H9 (cell line): Measurements from ENCODE around the gene SMTNL2. TPM values are rescaled to one million over a fixed set of nuclear protein-coding genes. Genes with fewer than 3 reads are reported as not detected.
A peak's percentile ranks its signal among the peaks of the same experiment; 100 is the strongest.

Experiments used
- DNase-seq: peaks from one replicate; pipeline ENCODE4 v3.0.0-alpha.2; 2017
- H2AFZ ChIP-seq: one replicate; pipeline ENCODE4 v1.6.1; 2013; ENCODE audit warnings: mild to moderate bottlenecking, low read length, control low read depth, moderate library complexity
- H2AK5ac ChIP-seq: 2 replicates; pipeline ENCODE4 v1.6.1; 2013; ENCODE audit warnings: low read length, control low read depth, mixed read lengths; ENCODE audit not compliant: insufficient read length
- H2BK120ac ChIP-seq: one replicate; pipeline ENCODE4 v1.6.1; 2013; ENCODE audit warnings: low read depth, mild to moderate bottlenecking, low read length, control low read depth, inconsistent platforms; ENCODE audit not compliant: poor library complexity, severe bottlenecking
- H2BK12ac ChIP-seq: 2 replicates; pipeline ENCODE4 v1.6.1; 2013; ENCODE audit warnings: low read length, control low read depth, mixed read lengths, low read depth; ENCODE audit not compliant: insufficient read length
- H2BK15ac ChIP-seq: 2 replicates; pipeline ENCODE4 v1.6.1; 2013; ENCODE audit warnings: low read depth, low read length, control low read depth
- H2BK20ac ChIP-seq: one replicate; pipeline ENCODE4 v1.6.1; 2013; ENCODE audit warnings: low read depth, mild to moderate bottlenecking, low read length, control low read depth, inconsistent platforms; ENCODE audit not compliant: poor library complexity, severe bottlenecking
- H2BK5ac ChIP-seq: 2 replicates; pipeline ENCODE4 v1.6.1; 2013; ENCODE audit warnings: low read length, control low read depth, mixed read lengths; ENCODE audit not compliant: insufficient read length
- H3K14ac ChIP-seq: 2 replicates; pipeline ENCODE4 v1.6.1; 2013; ENCODE audit warnings: low read length, control low read depth; ENCODE audit not compliant: insufficient read depth
- H3K18ac ChIP-seq: 2 replicates; pipeline ENCODE4 v1.6.1; 2013; ENCODE audit warnings: low read depth, mild to moderate bottlenecking, mixed read lengths, low read length, control low read depth; ENCODE audit not compliant: insufficient read length
- H3K23ac ChIP-seq: 2 replicates; pipeline ENCODE4 v1.6.1; 2013; ENCODE audit warnings: low read length, control low read depth, mixed read lengths, low read depth; ENCODE audit not compliant: insufficient read length
- H3K23me2 ChIP-seq: 2 replicates; pipeline ENCODE4 v1.6.1; 2013; ENCODE audit warnings: low read depth, mild to moderate bottlenecking, mixed read lengths, low read length, control low read depth; ENCODE audit not compliant: insufficient read length, poor library complexity, severe bottlenecking
- H3K27ac ChIP-seq: 2 replicates; pipeline ENCODE4 v1.5.1; 2013; ENCODE audit warnings: low read length, control low read depth, mixed read lengths, low read depth; ENCODE audit not compliant: insufficient read length
- H3K27me3 ChIP-seq: 2 replicates; pipeline ENCODE4 v1.6.1; 2013; ENCODE audit warnings: low read length, control low read depth, inconsistent platforms; ENCODE audit not compliant: insufficient read depth
- H3K4ac ChIP-seq: 2 replicates; pipeline ENCODE4 v1.6.1; 2013; ENCODE audit warnings: low read depth, mild to moderate bottlenecking, control low read depth, inconsistent platforms, low read length, moderate library complexity
- H3K4me1 ChIP-seq: 2 replicates; pipeline ENCODE4 v1.6.1; 2013; ENCODE audit warnings: low read length, control low read depth, inconsistent platforms; ENCODE audit not compliant: insufficient read depth
- H3K4me2 ChIP-seq: 2 replicates; pipeline ENCODE4 v1.6.1; 2013; ENCODE audit warnings: low read length, control low read depth, mixed read lengths; ENCODE audit not compliant: insufficient read length, insufficient read depth
- H3K56ac ChIP-seq: 2 replicates; pipeline ENCODE4 v1.6.1; 2013; ENCODE audit warnings: low read depth, mild to moderate bottlenecking, mixed read lengths, low read length, control low read depth; ENCODE audit not compliant: insufficient read length
- H3K79me1 ChIP-seq: 2 replicates; pipeline ENCODE4 v1.6.1; 2013; ENCODE audit warnings: low read depth, mild to moderate bottlenecking, moderate library complexity, low read length, control low read depth, inconsistent platforms; ENCODE audit not compliant: insufficient read depth, poor library complexity, severe bottlenecking
- H3K79me2 ChIP-seq: 2 replicates; pipeline ENCODE4 v1.6.1; 2013; ENCODE audit warnings: low read length, control low read depth, inconsistent platforms; ENCODE audit not compliant: insufficient read depth
- H3K9ac ChIP-seq: 2 replicates; pipeline ENCODE4 v1.6.1; 2013; ENCODE audit warnings: low read length, control low read depth, mixed read lengths; ENCODE audit not compliant: insufficient read length; ENCODE audit errors: extremely low read depth
- H3K9me3 ChIP-seq: one replicate; pipeline ENCODE4 v1.6.1; 2013; ENCODE audit warnings: low read depth, low read length, inconsistent platforms; ENCODE audit not compliant: control insufficient read depth
- H3T11ph ChIP-seq: one replicate; pipeline ENCODE4 v1.6.1; 2013; ENCODE audit warnings: mild to moderate bottlenecking, low read length, control low read depth, inconsistent platforms
- H4K20me1 ChIP-seq: one replicate; pipeline ENCODE4 v1.6.1; 2013; ENCODE audit not compliant: control insufficient read depth, insufficient read length, insufficient read depth
- H4K5ac ChIP-seq: 2 replicates; pipeline ENCODE4 v1.6.1; 2013; ENCODE audit warnings: low read depth, mild to moderate bottlenecking, mixed read lengths, low read length, control low read depth; ENCODE audit not compliant: insufficient read length
- H4K8ac ChIP-seq: replicated peaks from 2 replicates; pipeline ENCODE4 v1.6.1; 2013; ENCODE audit warnings: low read length, control low read depth, mixed read lengths, low read depth; ENCODE audit not compliant: insufficient read length
- H4K91ac ChIP-seq: 2 replicates; pipeline ENCODE4 v1.6.1; 2013; ENCODE audit warnings: low read depth, mild to moderate bottlenecking, moderate library complexity, mixed read lengths, low read length, control low read depth; ENCODE audit not compliant: insufficient read length
- H3K27ac Mint-ChIP-seq, 3 experiments: 2 replicates in 2 of 3; 3 replicates in 1 of 3; pipeline ENCODE4 v1.8.0; 2020 to 2021; ENCODE audit warnings: mixed read lengths in 3 of 3, mild to moderate bottlenecking in 1 of 3, moderate library complexity in 1 of 3
- H3K27me3 Mint-ChIP-seq: 2 replicates; pipeline ENCODE4 v1.8.0; 2021; ENCODE audit warnings: low read depth, mild to moderate bottlenecking, moderate library complexity, mixed read lengths
- H3K36me3 Mint-ChIP-seq, 3 experiments: 2 replicates in 2 of 3; 3 replicates in 1 of 3; pipeline ENCODE4 v1.8.0; 2020 to 2021; ENCODE audit warnings: low read depth in 3 of 3, mixed read lengths in 3 of 3; ENCODE audit not compliant: insufficient read depth in 1 of 3
- H3K4me1 Mint-ChIP-seq, 2 experiments: 2 replicates each; pipeline ENCODE4 v1.8.0; 2020; ENCODE audit warnings: mixed read lengths in 2 of 2
- H3K4me3 Mint-ChIP-seq, 2 experiments: 2 replicates in 1 of 2; 3 replicates in 1 of 2; pipeline ENCODE4 v1.8.0; 2020 to 2021; ENCODE audit warnings: mild to moderate bottlenecking in 2 of 2, mixed read lengths in 2 of 2, moderate library complexity in 1 of 2
- H3K9me3 Mint-ChIP-seq, 2 experiments: 2 replicates in 1 of 2; 3 replicates in 1 of 2; pipeline ENCODE4 v1.8.0; 2020; ENCODE audit warnings: mild to moderate bottlenecking in 2 of 2, mixed read lengths in 2 of 2, moderate library complexity in 1 of 2
- CTCF ChIP-seq: fragments of 200-600 bp; sonication (generic); conservative IDR thresholded peaks from 3 replicates; pipeline ENCODE4 v1.8.0; 2021; ENCODE audit warnings: antibody characterized with exemption, mild to moderate bottlenecking
- WGBS: extraction: QIAGEN DNeasy Blood & Tissue Kit; methylation state at CpG from one replicate; pipeline ENCODE4 v1.1.7; 2013; ENCODE audit warnings: missing lambda C conversion rate, low lambda C conversion rate, mixed read lengths; ENCODE audit not compliant: insufficient read length; ENCODE audit errors: extremely low coverage; 5-methylcytosine and 5-hydroxymethylcytosine counted together
- total RNA-seq: library from RNA; stranded (reverse); gene quantifications from 2 replicates; pipeline ENCODE4 v1.2.1, GENCODE V29; 2021

Gene SMTNL2
- total RNA-seq, 1 experiment from 2014 or later: 0.77 TPM

- peak; percentile 97 for DNase-seq
- no peak within 1 kb of the TSS for H2BK120ac ChIP-seq
- Mint-ChIP-seq H3K27ac (peak within 1 kb of the TSS; percentile 56 to 97 (median 89)), H3K4me3 (peak within 1 kb of the TSS; percentile 94 to 95), H3K36me3 (peaks cover 30 to 49% (median 40%) of the 10 kb centered on the region in 3 experiments), H3K9me3 (no peaks in the 10 kb centered on the region), H3K27me3 (no peaks in the 10 kb centered on the region), H3K4me1 (peaks cover 19 to 30% of the 10 kb centered on the region in 2 experiments)
- H2AK5ac ChIP-seq: no peak within 1 kb of the TSS
- H3K23me2 ChIP-seq: peaks cover 11% of the 10 kb centered on the region
- no peak within 1 kb of the TSS for H2BK20ac ChIP-seq
- H3K4me2 ChIP-seq: peak within 1 kb of the TSS; percentile 60
- H3K79me1 ChIP-seq: no peaks in the 10 kb centered on the region
- H3K14ac ChIP-seq: peak within 1 kb of the TSS; percentile 76
- no peak within 1 kb of the TSS for H3K23ac ChIP-seq
- H2AFZ ChIP-seq: no peak within 1 kb of the TSS
- peak within 1 kb of the TSS; percentile 43 for H3K18ac ChIP-seq
- no peaks in the 10 kb centered on the region for H3K27me3 ChIP-seq
- no peaks in the 10 kb centered on the region for H3K9me3 ChIP-seq
- H3K4me1 ChIP-seq: peaks cover 4% of the 10 kb centered on the region; the same call in 1 of the 2 replicates
- no peak within 1 kb of the TSS for H4K91ac ChIP-seq
- no peak within 1 kb of the TSS for H2BK12ac ChIP-seq
- no peak within 1 kb of the TSS for H3T11ph ChIP-seq
- H4K20me1 ChIP-seq: no peaks in the 10 kb centered on the region
- no CpG with 5 or more reads among the region's 69 CpGs for WGBS
- H4K8ac ChIP-seq: no peak within 1 kb of the TSS
- no peak within 1 kb of the TSS for H3K56ac ChIP-seq
- no peak within 1 kb of the TSS for H4K5ac ChIP-seq
- H3K27ac ChIP-seq: no peak within 1 kb of the TSS
- H2BK15ac ChIP-seq: no peak within 1 kb of the TSS
- no peak within 1 kb of the TSS for H3K4ac ChIP-seq
- no peak within 1 kb of the TSS for H2BK5ac ChIP-seq
- H3K79me2 ChIP-seq: peaks cover 9% of the 10 kb centered on the region; the same call in 1 of the 2 replicates
- peak within 1 kb of the TSS; percentile 68 for H3K9ac ChIP-seq
- TF ChIP-seq CTCF: peak; percentile 59; the same call in 2 of the 3 replicates
Observed at GRCh38 chr17:4554997-4555799, 29.1 kb upstream of the SMTNL2 start, which contains the start of gene MYBBP1A. Gene MYBBP1A (minus strand): TSS chr17:4555384. CDS start chr17:4555324, 60 bp downstream.
